Breast epithelium (tissue), 3 donors: ENCODE results near the gene TMEM86A.

Experiments
- POLR2AphosphoS5 ChIP-seq, 3 donors: sonication (generic); formaldehyde crosslinking; IDR thresholded peaks; one replicate each; pipeline ENCODE4 v1.6.1; 2017; ENCODE audit warnings: antibody characterized with exemption in 3 of 3
- TF ChIP-seq, protein P1 (sequence below), 3 donors: fragments of 450-650 bp; IDR thresholded peaks; one replicate each; pipeline ENCODE4 v1.5.1; 2016 to 2017; ENCODE audit warnings: antibody characterized with exemption in 3 of 3, mild to moderate bottlenecking in 3 of 3, moderate library complexity in 3 of 3

DNA sequence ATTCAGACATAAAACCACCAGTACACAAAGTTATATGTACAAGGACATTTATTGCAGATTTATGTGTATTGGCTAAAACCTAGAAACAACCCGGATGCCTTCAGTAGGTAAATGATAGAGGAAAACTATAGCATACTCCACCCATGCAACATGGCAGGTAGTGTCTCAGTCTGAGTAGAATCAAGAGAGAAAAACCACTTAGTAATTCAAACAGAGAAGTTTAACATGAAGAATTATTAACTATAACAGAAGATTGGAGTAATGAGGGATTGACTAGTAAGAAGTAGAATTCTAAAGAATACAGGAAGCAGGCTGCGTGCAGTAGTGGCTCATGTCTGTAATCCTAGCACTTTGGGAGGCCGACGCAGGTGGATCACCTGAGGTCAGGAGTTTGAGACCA, 48.2 kb upstream of the TMEM86A start:
- no peak for TF ChIP-seq POLR2AphosphoS5 (IDR thresholded peaks at IDR 0.05)
- TF ChIP-seq, protein P1, sequence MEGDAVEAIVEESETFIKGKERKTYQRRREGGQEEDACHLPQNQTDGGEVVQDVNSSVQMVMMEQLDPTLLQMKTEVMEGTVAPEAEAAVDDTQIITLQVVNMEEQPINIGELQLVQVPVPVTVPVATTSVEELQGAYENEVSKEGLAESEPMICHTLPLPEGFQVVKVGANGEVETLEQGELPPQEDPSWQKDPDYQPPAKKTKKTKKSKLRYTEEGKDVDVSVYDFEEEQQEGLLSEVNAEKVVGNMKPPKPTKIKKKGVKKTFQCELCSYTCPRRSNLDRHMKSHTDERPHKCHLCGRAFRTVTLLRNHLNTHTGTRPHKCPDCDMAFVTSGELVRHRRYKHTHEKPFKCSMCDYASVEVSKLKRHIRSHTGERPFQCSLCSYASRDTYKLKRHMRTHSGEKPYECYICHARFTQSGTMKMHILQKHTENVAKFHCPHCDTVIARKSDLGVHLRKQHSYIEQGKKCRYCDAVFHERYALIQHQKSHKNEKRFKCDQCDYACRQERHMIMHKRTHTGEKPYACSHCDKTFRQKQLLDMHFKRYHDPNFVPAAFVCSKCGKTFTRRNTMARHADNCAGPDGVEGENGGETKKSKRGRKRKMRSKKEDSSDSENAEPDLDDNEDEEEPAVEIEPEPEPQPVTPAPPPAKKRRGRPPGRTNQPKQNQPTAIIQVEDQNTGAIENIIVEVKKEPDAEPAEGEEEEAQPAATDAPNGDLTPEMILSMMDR (IDR thresholded peaks at IDR 0.05) = no peak
